Right atrium auricular region (tissue), 2 donors: ENCODE results near the gene NUDT21. TPM values are rescaled to one million over a fixed set of nuclear protein-coding genes. Genes with fewer than 3 reads are reported as not detected.

Experiments used
- DNase-seq: peaks from one replicate; pipeline ENCODE4 v3.0.0-alpha.2; 2019; ENCODE audit warnings: low spot score
- H3K27ac ChIP-seq, 2 donors: fragments of 200-600 bp; sonication (generic); 1 replicate in 1 of 2; 2 replicates in 1 of 2; pipeline ENCODE4 v1.5.1; 2016 to 2019
- H3K27me3 ChIP-seq, 2 donors: fragments of 200-600 bp; sonication (generic); one replicate each; pipeline versions ENCODE4 v1.5.1 to v1.6.0; 2017 to 2019
- H3K36me3 ChIP-seq: fragments of 200-600 bp; sonication (generic); one replicate; pipeline ENCODE4 v1.5.1; 2016
- H3K4me1 ChIP-seq, 2 donors: fragments of 200-600 bp; sonication (generic); one replicate each; pipeline versions ENCODE4 v1.5.1 to v1.6.0; 2017 to 2019
- H3K4me3 ChIP-seq, 2 donors: fragments of 200-600 bp; sonication (generic); 1 replicate in 1 of 2; 2 replicates in 1 of 2; pipeline ENCODE4 v1.5.1; 2017 to 2019; ENCODE audit warnings: mild to moderate bottlenecking in 1 of 2, moderate library complexity in 1 of 2
- H3K9me3 ChIP-seq, 2 donors: fragments of 200-600 bp; sonication (generic); one replicate each; pipeline ENCODE4 v1.5.1; 2019
- CTCF ChIP-seq, 2 donors: fragments of 200-600 bp; sonication (generic); IDR thresholded peaks; one replicate each; pipeline ENCODE4 v1.5.1; 2019; ENCODE audit warnings: antibody characterized with exemption in 2 of 2
- total RNA-seq, 2 donors: library from RNA; depleted of rRNA; stranded (reverse); fragments of >200 nt; gene quantifications; one replicate each; pipeline ENCODE4 v1.1.0, GENCODE V29; 2016

Gene NUDT21
- total RNA-seq, 2 donors from 2014 or later, result 37.0 to 43.7 TPM

GRCh38 chr16:56420613-56421012 lies 30.5 kb downstream of the NUDT21 start:
- no peaks in the 10 kb centered on the region for H3K36me3 ChIP-seq
- no peaks in the 10 kb centered on the region for H3K27me3 ChIP-seq
- no peaks in the 10 kb centered on the region for H3K9me3 ChIP-seq
- peaks cover 0 to 31% of the 10 kb centered on the region in 2 donors for H3K4me1 ChIP-seq
- no peak overlapping the region for H3K27ac ChIP-seq
- no peak for DNase-seq
- no peak for TF ChIP-seq CTCF (IDR thresholded peaks at IDR 0.05)
- H3K4me3 ChIP-seq, result no peak overlapping the region

GRCh38 chr16:56419740-56420548 lies 31.2 kb downstream of the NUDT21 start:
- H3K4me3 ChIP-seq, result no peak overlapping the region
- peaks cover 0 to 38% of the 10 kb centered on the region in 2 donors for H3K4me1 ChIP-seq
- H3K27me3 ChIP-seq, result no peaks in the 10 kb centered on the region
- no peak for DNase-seq
- no peaks in the 10 kb centered on the region for H3K9me3 ChIP-seq
- H3K36me3 ChIP-seq, result no peaks in the 10 kb centered on the region
- H3K27ac ChIP-seq, result no peak overlapping the region
- no peak for TF ChIP-seq CTCF (IDR thresholded peaks at IDR 0.05)

- no peak for TF ChIP-seq CTCF (IDR thresholded peaks at IDR 0.05)
- Histone ChIP-seq H3K9me3 (no peaks in the 10 kb centered on the region), H3K27me3 (no peaks in the 10 kb centered on the region), H3K36me3 (peaks cover 8% of the 10 kb centered on the region), H3K4me3 (no peak overlapping the region), H3K27ac (no peak overlapping the region), H3K4me1 (peaks cover 0 to 24% of the 10 kb centered on the region in 2 donors)
- DNase-seq, result no peak
Measured at GRCh38 chr16:56417138-56417537, 34.0 kb downstream of the NUDT21 start.

GRCh38 chr16:56415875-56416274 lies 35.3 kb downstream of the NUDT21 start:
- Histone ChIP-seq H3K36me3 (peaks cover 20% of the 10 kb centered on the region), H3K9me3 (no peaks in the 10 kb centered on the region), H3K27me3 (no peaks in the 10 kb centered on the region), H3K4me3 (no peak overlapping the region), H3K27ac (no peak overlapping the region), H3K4me1 (peaks cover 0 to 19% of the 10 kb centered on the region in 2 donors)
- TF ChIP-seq CTCF (IDR thresholded peaks at IDR 0.05), result no peak
- DNase-seq, result no peak

- Histone ChIP-seq H3K27me3 (no peaks in the 10 kb centered on the region), H3K4me3 (no peak overlapping the region), H3K9me3 (no peaks in the 10 kb centered on the region), H3K4me1 (peaks cover 0 to 19% of the 10 kb centered on the region in 2 donors), H3K27ac (no peak overlapping the region), H3K36me3 (peaks cover 30% of the 10 kb centered on the region)
- TF ChIP-seq CTCF (IDR thresholded peaks at IDR 0.05), result no peak
- DNase-seq, result no peak
Measured at GRCh38 chr16:56414366-56414765, 36.8 kb downstream of the NUDT21 start.
